HEK293 (cell line): ENCODE measurements around the gene IL4I1.

Experiments
- ZNF157 ChIP-seq: fragments of 450-650 bp; formaldehyde crosslinking; IDR thresholded peaks from 2 replicates; pipeline ENCODE4 v1.5.1; 2016; ENCODE audit warnings: missing biosample characterization, missing genetic modification characterization
- ZNF23 ChIP-seq: fragments of 450-650 bp; formaldehyde crosslinking; IDR thresholded peaks from 2 replicates; pipeline ENCODE4 v1.5.1; 2016; ENCODE audit warnings: missing biosample characterization, missing genetic modification characterization, borderline replicate concordance
- ZNF274 ChIP-seq, 2 experiments: fragments of 200-500 bp in 1 of 2; fragments of 450-650 bp in 1 of 2; sonication (Bioruptor generic) in 1 of 2; formaldehyde crosslinking in 1 of 2; IDR thresholded peaks; 2 replicates each; pipeline versions ENCODE4 v1.5.1 to v1.6.1; 2014 to 2016; ENCODE audit warnings: borderline replicate concordance in 1 of 2, inconsistent platforms in 1 of 2, low read length in 1 of 2, missing biosample characterization in 1 of 2, missing genetic modification characterization in 1 of 2
- ZNF324 ChIP-seq: fragments of 450-650 bp; formaldehyde crosslinking; IDR thresholded peaks from 2 replicates; pipeline ENCODE4 v1.5.1; 2016; ENCODE audit warnings: missing biosample characterization, missing genetic modification characterization
- ZNF501 ChIP-seq: fragments of 450-650 bp; formaldehyde crosslinking; IDR thresholded peaks from 2 replicates; pipeline ENCODE4 v1.5.1; 2016; ENCODE audit warnings: missing biosample characterization, missing genetic modification characterization
- TF ChIP-seq, protein P1 (sequence below): fragments of 450-650 bp; formaldehyde crosslinking; IDR thresholded peaks from 2 replicates; pipeline ENCODE4 v1.5.1; 2016; ENCODE audit warnings: missing biosample characterization, missing genetic modification characterization
- TF ChIP-seq, protein P2 (sequence below): sonication (generic); formaldehyde crosslinking; IDR thresholded peaks from 2 replicates; pipeline ENCODE4 v1.8.1; 2022; ENCODE audit warnings: mild to moderate bottlenecking, moderate library complexity, missing genetic modification reagents

DNA sequence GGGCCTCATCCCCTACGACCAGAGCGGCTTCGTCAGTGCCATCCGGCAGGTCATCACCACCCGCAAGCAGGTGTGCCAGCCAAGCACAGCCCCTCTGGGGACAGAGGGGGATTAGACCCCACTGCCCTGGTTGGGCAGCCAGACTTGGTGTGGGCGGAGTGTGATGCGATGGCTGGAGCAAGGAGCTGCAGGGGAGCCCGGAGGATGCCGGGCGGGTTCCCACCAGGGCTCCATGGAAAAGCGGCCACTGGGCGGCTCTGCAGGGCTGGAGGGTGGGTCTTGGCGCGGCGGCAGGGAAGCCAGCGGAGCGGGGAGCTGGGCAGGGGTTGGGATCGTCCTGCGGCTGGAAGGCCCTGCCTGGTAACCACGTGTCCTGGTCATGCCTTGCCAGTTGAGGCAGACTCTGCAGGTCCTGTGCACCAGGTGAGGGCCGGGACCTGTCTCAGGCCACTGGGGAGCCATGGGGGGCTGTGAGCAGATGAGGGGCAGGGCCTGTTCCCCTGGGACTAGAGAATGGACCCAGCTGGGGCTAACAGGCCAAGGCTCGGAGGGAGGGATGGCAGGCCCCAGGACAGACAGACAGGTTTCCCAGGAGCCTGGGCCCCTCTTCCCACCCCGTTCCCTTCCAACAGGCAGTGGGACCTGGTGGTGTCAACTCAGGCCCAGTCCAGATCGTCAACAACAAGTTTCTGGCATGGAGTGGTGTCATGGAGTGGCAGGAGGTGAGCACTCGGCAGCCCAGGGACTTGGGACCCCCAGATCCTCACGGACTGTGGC, 39.4 kb downstream of the IL4I1 start:
- TF ChIP-seq, protein P1, sequence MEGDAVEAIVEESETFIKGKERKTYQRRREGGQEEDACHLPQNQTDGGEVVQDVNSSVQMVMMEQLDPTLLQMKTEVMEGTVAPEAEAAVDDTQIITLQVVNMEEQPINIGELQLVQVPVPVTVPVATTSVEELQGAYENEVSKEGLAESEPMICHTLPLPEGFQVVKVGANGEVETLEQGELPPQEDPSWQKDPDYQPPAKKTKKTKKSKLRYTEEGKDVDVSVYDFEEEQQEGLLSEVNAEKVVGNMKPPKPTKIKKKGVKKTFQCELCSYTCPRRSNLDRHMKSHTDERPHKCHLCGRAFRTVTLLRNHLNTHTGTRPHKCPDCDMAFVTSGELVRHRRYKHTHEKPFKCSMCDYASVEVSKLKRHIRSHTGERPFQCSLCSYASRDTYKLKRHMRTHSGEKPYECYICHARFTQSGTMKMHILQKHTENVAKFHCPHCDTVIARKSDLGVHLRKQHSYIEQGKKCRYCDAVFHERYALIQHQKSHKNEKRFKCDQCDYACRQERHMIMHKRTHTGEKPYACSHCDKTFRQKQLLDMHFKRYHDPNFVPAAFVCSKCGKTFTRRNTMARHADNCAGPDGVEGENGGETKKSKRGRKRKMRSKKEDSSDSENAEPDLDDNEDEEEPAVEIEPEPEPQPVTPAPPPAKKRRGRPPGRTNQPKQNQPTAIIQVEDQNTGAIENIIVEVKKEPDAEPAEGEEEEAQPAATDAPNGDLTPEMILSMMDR: no peak
- TF ChIP-seq, protein P2, sequence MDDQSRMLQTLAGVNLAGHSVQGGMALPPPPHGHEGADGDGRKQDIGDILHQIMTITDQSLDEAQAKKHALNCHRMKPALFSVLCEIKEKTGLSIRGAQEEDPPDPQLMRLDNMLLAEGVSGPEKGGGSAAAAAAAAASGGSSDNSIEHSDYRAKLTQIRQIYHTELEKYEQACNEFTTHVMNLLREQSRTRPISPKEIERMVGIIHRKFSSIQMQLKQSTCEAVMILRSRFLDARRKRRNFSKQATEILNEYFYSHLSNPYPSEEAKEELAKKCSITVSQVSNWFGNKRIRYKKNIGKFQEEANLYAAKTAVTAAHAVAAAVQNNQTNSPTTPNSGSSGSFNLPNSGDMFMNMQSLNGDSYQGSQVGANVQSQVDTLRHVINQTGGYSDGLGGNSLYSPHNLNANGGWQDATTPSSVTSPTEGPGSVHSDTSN (CRISPR knock-in tag): no peak
- TF ChIP-seq ZNF274 (IDR thresholded peaks at IDR 0.05; ENCODE audit: low read length) (no peak), ZNF274 (tag by site-specific recombination; IDR thresholded peaks at IDR 0.05; ENCODE audit: borderline replicate concordance) (no peak), ZNF324 (tag by site-specific recombination) (no peak), ZNF157 (no peak), ZNF23 (tag by site-specific recombination) (no peak), ZNF501 (tag by site-specific recombination) (no peak)
